ENCODE measurements around the gene SPAG16.

SPAG16 gene

GRCh38 chr2:214196260-214196659 lies 912.0 kb downstream of the SPAG16 start:
- no peak for DNase-seq

GRCh38 chr2:214201892-214202291 lies 917.6 kb downstream of the SPAG16 start:
- DNase-seq = no peak

GRCh38 chr2:214203214-214203613 lies 919.0 kb downstream of the SPAG16 start:
- no peak for DNase-seq

- DNase-seq = no peak
Observed at GRCh38 chr2:214203744-214204289, 919.6 kb downstream of the SPAG16 start.

- no peak for DNase-seq
Observed at GRCh38 chr2:214215107-214215506, 930.8 kb downstream of the SPAG16 start.

- DNase-seq = no peak
Observed at GRCh38 chr2:214217136-214217535, 932.9 kb downstream of the SPAG16 start.

- no peak for DNase-seq
Observed at GRCh38 chr2:214217599-214217998, 933.3 kb downstream of the SPAG16 start.

- DNase-seq = no peak
Observed at GRCh38 chr2:214220251-214220650, 936.0 kb downstream of the SPAG16 start.

- no peak for DNase-seq
Observed at GRCh38 chr2:214226061-214226460, 941.8 kb downstream of the SPAG16 start.

- DNase-seq = no peak
Observed at GRCh38 chr2:214232271-214232670, 948.0 kb downstream of the SPAG16 start.

- DNase-seq = no peak
Observed at GRCh38 chr2:214233164-214233563, 948.9 kb downstream of the SPAG16 start.

- DNase-seq = no peak
Observed at GRCh38 chr2:214242797-214243196, 958.5 kb downstream of the SPAG16 start.

GRCh38 chr2:214244847-214245246 lies 960.6 kb downstream of the SPAG16 start:
- DNase-seq = no peak

GRCh38 chr2:214246417-214246816 lies 962.2 kb downstream of the SPAG16 start:
- DNase-seq = no peak

- DNase-seq = no peak
Observed at GRCh38 chr2:214247531-214247930, 963.3 kb downstream of the SPAG16 start.

- DNase-seq = no peak
Observed at GRCh38 chr2:214255046-214255445, 970.8 kb downstream of the SPAG16 start.

GRCh38 chr2:214261683-214262082 lies 977.4 kb downstream of the SPAG16 start:
- no peak for DNase-seq

GRCh38 chr2:214264171-214264570 lies 979.9 kb downstream of the SPAG16 start:
- DNase-seq = no peak

GRCh38 chr2:214265991-214266489 lies 981.8 kb downstream of the SPAG16 start:
- DNase-seq = no peak

- DNase-seq = no peak
Observed at GRCh38 chr2:214277880-214278279, 993.6 kb downstream of the SPAG16 start.

- DNase-seq = no peak
Observed at GRCh38 chr2:214286011-214286410, 1001.7 kb downstream of the SPAG16 start.

GRCh38 chr2:214293593-214293992 lies 1009.3 kb downstream of the SPAG16 start:
- DNase-seq = no peak

- no peak for DNase-seq
Observed at GRCh38 chr2:214294426-214294825, 1010.2 kb downstream of the SPAG16 start.

GRCh38 chr2:214297423-214297822 lies 1013.2 kb downstream of the SPAG16 start:
- DNase-seq = no peak

GRCh38 chr2:214310319-214310718 lies 1026.1 kb downstream of the SPAG16 start:
- DNase-seq = no peak

All from AML-193 (cell line).